GM18508 (cell line): Measurements from ENCODE around the gene MOSMO.
"Not testable (repeated sequence)": the region's sequence is repeated elsewhere in the genome, so short reads cannot be mapped to it uniquely, and the experiment has no call there.

Experiments
- ATAC-seq: cut with Tn5 transposase; IDR thresholded peaks from one replicate; pipeline ENCODE4 v1.9.1; 2021; ENCODE audit warnings: moderate number of reproducible peaks; ENCODE audit not compliant: insufficient read depth, unreplicated experiment

MOSMO gene

DNA sequence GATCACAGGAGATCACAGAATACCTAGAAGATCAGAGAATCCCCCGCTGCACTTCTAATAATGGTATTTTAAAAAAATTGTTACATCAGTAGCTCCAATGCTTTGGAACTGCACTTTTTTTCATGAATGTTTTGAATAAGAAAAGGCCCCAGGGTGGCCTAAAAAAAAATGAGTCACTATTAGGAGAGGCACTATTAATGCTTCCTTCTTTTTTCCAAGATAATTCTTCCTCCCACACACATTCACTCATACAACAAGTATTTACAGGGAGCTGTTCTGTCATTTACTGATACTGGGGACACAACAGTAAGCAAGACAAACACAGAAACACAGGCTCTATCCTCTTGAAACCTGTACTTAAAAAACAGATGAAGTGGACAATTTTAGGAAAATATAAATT is 6.3 kb upstream of the MOSMO start:
- ATAC-seq, result no peak

DNA sequence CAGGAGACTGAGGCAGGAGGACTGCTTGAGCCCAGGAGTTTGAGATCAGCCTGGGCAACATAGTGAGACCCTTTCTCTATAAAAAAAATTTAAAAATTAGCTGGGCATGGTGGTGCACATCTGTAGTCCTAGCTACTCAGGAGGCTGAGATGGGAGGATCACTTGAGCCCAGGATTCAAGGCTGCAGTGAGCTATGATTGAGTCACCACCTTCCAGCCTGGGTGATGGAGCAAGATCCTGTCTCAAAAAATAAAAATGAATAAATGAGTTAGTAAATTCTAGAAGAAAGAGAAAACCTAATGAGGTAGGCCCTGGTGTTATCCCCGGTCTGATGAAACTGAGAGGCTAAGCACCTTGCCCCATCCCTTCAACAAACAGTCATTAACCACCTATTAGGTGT is 5.9 kb upstream of the MOSMO start:
- ATAC-seq, result not testable (repeated sequence)

- no peak for ATAC-seq
These were observed 4.7 kb upstream of the MOSMO start for GRCh38 chr16:22003195-22003594.

DNA sequence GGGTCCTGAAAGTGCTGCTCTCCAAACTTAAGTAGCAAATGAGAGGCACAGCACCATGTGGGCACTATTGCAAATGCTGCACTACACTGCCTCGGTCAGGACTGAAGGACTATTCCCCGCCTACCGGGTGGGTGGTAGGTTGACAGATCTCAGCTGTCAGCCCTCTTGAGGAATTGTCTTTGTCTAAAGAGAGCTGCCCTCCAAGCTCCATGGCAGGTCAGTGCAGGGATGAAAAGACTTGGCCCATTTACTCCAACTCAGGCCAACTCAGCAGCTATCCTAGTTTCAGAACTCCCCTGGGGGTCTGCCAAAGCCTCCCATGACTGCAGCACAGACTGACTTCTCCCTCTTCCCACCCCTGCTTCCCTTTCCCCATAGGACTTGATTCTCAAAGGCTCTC is 3.6 kb upstream of the MOSMO start:
- ATAC-seq, result no peak

DNA sequence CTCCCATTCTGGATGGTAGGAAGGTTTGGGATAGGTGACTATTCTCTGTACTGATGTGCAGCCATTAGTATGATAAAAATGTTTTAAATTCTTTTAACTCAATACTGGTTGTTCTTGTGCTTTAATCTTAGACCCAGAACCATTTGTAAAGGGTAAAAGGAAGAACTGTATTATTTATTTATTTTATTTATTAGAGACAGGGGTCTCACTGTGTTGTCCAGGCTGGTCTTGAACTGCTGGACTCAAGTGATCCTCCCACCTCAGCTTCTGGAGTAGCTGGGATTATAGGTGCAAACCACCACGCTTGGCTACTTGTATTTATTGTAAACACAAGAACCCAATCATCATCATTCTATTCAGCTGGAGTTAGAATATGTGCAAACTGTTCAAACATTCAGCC is 2.2 kb upstream of the MOSMO start:
- ATAC-seq, result no peak

GRCh38 chr16:22006636-22007035 is 1.3 kb upstream of the MOSMO start:
- ATAC-seq, result no peak

DNA sequence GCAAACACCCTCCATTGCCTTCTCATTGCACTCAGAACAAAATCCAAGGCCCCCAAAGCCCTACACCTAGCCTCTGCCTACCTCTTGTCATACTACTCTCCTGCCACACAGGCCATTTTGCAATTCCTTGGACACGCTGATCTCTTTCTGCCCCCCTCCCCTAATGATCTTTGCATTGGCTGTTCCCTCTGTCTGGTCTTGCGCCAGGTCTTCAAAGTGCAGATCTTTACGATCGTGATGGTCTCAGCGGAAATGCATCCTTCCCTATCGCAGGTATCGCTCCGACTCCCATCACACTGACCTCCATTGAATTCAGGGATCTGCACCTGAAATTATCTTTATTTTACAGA is 777 bp upstream of the MOSMO start:
- no peak for ATAC-seq

DNA sequence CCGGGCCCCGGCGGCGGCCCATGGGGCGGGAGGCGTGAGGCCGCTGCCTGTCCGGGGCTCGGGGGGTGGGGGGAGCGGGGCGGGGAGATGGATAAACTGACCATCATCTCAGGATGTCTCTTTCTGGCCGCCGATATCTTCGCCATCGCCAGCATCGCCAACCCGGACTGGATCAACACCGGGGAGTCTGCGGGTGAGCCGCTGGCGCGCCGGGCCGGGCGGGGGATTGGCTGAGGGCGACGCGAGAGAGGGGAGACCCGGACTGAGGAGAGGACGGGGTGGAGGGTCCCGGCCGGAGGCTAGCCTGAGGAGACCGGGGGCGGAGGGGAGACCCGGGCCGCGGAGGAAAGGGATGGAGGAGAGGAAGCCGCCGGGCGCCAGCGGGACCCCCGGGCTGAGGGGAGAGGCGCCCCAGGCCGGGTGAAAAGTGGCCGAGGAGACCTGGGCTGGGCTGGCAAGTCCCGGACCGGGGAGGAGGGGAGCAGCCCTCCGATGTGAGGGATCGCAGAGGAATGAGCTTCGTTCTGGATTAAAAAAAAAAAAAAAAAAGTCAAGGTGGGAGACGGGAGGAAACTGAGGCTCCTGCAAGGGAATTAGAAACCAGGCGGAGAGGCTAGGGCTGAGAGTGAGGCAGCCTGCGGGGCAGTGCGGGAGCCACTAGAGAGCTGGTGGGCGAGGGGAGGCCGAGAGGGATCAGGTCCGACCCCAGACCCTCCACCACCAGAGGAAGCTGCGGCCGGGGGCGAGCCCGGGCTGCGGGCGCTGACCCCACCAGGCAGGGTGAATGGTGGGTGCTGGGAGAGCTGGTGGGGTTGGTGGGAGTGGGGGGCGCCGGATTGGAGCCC is 526 bp downstream of the MOSMO start:
- no peak for ATAC-seq

DNA sequence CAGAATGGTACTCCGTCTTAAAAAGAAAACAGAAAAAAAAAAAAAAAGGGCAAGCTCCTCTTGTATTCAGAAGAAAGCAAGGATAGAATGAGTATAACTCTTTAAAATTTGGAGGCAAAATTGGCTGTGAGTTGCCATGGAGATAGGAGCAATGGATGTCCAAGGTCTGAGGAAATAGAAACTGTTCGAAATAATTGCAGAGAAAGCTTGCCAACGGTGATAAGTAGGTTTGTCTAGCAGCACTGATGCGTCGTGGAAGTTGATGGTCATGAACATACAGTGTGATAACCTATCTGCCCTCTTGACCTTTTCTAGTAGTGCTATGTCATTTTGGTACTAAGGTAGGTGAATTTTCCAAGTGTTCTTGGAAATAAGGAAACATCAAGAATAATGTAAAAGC is 3.0 kb downstream of the MOSMO start:
- no peak for ATAC-seq

DNA sequence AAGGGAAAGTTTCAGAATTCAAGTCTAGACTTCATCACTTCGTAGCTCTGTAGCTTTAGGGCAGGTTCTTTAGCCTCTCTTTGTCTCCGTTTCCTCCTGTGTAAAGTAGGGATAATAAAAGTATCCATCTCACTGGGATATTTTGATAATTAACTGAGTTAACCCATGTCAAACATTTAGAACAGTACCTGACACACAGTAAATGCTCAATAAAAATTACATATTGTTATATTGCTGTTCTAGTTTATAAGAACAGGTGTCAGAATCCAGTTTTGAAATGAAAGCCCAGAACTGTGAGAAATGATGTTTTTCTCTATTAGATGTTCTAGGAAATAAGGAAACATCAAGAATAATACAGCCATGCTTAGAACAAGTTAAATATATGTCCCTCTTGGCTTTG is 4.3 kb downstream of the MOSMO start:
- no peak for ATAC-seq

DNA sequence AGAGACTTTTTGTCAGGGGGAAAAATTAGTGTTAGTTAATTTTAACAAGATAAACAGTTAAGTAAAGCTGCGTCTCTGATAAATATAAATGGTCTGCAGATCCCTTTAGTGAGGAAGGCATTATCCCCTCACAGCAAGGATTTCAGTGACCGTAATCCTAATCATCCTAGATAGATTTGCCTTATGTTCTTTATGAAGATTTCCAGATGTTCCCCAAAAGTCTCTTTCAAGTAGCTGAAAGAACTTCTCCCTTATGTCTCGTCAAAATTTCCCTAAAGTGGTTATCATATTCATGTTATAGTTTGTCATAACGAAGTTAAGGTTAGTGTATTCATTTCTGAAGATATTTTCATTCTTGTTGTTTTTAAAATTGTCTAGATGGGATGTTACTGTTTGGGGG is 5.6 kb downstream of the MOSMO start:
- ATAC-seq, result no peak

DNA sequence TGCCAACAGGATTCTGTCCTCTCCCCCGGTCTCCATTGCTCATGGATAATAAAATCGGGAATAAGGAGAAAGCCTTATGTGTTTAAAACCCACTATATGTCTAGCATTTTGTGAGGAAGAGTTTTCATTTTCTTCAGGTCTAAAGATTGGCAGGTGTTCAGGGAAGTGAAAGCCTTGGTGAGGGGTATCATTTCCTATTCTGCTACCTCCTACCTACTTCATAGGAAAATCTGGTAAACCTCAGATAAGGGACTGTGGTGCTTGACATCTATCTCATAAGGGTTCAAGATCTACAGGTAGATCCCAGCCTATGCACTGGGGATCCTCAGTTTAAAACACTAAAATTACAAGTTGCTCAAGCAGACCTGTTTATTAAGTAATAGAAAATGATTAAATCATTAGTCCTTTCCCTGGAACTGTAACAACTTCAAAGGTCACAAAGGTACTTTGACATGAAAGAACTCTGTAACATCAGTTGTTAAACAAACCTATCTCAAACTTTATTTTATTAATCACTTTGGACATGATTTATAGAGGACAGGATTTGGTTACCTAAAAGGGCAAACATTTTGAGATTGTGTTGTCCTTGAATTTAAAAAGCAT is 6.5 kb downstream of the MOSMO start:
- ATAC-seq, result no peak

DNA sequence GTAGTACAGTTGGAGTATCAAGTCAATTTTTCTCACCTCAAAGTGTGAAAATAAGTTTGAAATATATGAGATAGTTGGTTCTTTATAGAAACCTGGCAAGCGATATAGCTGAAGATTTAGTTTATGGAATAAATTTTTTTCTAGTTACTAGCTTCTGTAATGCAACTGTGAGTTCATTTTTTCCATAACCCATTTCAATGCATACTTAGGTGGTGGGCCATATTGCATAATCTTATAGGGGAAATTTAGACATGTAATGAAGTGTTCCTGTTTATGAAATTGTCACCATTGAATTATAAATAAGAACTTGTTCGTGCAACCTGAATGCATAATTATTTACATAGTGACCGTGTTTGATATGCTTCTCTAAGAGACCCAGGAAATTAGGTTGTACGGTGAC is 9.0 kb downstream of the MOSMO start:
- no peak for ATAC-seq

DNA sequence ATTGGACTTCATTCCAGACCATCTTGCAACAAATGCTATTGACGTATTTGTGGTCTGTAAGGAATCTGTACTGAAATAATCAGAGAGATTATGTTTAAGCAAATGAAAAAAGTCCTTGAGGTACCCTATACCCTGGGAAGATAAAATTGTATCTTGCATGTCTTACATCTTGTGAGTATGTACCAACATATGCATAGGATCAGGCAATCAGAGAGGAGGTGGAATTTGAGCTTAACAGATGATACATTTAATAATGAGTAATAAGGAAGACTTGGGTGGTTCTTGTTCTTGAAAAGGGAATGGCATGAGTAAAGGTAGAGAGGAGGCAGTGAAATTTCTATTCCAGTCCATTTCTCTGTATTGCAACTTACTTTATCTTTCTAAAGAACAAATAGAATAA is 10.6 kb downstream of the MOSMO start:
- ATAC-seq, result no peak

- no peak for ATAC-seq
These were observed 14.2 kb downstream of the MOSMO start for GRCh38 chr16:22022151-22022550.

GRCh38 chr16:22023505-22023904 is 15.6 kb downstream of the MOSMO start:
- no peak for ATAC-seq

DNA sequence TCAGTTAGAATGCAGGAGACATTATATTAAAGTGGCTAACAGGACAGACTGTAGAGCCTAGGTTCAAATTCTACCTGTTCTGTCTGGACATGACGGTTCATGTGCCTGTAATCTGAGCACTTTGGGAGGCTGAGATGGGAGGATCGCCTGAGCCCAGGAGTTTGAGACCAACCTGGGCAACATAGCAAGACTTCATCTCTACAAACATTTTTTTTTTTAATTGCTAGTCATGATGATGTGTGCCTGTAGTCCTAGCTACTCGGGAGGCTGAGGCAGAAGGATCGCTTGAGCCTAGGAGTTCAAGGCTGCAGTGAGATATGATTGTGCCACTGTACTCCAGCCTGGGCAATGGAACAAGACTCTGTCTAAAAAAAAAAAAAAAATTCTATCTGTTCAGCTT is 16.9 kb downstream of the MOSMO start:
- ATAC-seq, result not testable (repeated sequence)

DNA sequence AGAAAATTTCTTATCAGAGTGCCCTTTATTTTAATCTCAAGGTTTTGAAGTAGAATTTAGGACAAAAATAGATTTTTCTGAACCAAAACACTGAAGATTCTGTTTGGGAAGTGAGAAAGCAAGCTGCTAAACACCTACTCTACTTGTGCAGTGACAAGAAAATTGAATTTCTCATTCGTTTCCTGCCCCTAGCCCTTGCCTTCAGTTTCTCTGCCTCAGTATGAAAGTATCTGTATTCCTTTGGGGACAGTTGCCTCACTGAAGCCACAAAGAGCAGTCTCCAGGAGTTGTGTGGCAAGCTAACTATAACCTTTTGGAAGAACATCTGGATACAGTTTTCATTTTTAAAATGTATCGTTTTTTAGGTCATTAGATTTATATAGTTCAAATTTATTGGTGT is 19.7 kb downstream of the MOSMO start:
- no peak for ATAC-seq

DNA sequence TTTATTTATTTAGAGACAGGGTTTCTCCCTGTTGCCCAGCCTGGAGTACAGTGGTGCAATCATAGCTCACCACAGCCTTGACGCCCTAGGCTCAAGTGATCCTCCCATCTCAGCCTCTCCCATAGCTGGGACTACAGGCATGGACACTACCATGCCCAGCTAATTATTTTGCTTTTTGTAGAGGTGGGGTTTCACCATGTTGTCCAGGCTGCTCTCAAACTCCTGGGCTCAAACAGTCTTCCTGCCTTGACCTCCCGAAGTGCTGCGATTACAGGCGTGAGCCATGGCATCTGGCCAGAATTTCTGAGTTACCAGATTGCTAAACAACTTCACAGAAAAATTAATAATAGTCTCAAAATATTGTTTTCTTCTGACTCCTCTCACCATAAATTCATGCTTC is 21.7 kb downstream of the MOSMO start:
- ATAC-seq, result no peak

GRCh38 chr16:22030087-22030812 is 22.3 kb downstream of the MOSMO start:
- no peak for ATAC-seq

DNA sequence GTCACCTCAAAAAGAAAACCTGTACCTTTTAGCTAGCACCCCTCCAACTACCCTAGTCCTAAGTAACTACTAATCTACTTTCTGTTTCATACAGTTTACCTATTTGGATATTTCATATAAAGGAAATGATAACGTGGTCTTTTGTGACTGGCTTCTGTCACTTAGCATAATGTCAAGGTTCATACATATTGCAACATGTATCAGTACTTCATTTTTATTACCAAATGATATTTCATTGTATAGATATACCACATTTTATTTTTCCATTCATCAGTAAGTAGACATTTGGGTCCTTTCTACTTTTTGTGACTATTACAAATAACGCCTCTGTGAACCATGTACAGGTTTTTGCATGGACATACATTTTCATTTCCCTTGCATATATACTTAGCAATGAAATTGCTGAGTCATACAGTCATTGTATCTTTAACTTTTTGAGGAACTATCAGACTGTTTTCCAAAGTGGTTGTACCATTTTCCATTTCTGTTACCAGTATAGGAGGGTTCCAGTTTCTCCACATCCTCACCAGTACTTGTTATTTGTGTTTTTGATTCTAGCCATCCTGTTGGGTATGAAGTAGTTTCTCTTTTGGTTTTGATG is 23.7 kb downstream of the MOSMO start:
- ATAC-seq, result no peak
